GM12874 (cell line): ENCODE data around the gene CHEK2.

ENCODE experiments used
- TF ChIP-seq, protein P1 (sequence below): IDR thresholded peaks from 2 replicates; pipeline ENCODE4 v1.5.1; 2011; ENCODE audit warnings: low read depth, mild to moderate bottlenecking, control low read depth, low read length, moderate library complexity; ENCODE audit not compliant: insufficient read depth

CHEK2 gene

DNA sequence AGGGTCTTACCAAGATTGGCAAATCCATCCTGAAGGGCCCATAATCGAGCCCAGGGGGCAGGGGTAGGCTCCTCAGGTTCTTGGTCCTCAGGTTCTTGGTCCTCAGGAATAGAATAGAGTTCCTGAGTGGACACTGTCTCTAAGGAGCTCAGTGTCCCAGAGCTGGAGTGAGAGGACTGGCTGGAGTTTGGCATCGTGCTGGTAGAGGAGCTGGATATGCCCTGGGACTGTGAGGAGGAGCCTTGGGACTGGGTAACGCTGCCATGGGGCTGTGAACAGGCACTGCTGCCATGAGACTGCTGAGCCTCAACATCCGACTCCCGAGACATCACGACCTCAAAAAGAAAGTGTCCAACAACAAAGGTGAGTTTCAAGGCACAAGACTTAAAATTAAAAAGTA, 7.2 kb downstream of the CHEK2 start:
- TF ChIP-seq, protein P1, sequence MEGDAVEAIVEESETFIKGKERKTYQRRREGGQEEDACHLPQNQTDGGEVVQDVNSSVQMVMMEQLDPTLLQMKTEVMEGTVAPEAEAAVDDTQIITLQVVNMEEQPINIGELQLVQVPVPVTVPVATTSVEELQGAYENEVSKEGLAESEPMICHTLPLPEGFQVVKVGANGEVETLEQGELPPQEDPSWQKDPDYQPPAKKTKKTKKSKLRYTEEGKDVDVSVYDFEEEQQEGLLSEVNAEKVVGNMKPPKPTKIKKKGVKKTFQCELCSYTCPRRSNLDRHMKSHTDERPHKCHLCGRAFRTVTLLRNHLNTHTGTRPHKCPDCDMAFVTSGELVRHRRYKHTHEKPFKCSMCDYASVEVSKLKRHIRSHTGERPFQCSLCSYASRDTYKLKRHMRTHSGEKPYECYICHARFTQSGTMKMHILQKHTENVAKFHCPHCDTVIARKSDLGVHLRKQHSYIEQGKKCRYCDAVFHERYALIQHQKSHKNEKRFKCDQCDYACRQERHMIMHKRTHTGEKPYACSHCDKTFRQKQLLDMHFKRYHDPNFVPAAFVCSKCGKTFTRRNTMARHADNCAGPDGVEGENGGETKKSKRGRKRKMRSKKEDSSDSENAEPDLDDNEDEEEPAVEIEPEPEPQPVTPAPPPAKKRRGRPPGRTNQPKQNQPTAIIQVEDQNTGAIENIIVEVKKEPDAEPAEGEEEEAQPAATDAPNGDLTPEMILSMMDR: no peak

DNA sequence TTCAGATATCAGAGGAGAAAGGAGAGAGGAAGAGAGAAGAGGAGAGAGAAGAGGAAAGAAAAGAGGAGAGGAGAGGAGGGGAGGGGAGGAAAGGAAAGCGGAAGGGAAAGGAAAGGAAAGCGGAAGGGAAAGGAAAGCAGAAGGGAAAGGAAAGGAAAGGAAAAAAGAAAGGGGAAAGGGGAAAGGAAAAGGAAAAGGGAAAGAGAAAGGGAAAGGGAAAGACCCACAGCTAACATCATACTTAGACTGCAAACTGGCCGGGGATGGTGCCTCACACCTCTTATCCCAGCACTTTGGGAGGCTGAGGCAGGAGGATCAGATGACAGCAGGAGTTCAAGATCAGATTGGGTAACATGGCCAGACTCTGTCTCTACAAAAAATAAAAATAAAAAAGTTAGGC, 11.4 kb downstream of the CHEK2 start:
- TF ChIP-seq, protein P1: no peak

DNA sequence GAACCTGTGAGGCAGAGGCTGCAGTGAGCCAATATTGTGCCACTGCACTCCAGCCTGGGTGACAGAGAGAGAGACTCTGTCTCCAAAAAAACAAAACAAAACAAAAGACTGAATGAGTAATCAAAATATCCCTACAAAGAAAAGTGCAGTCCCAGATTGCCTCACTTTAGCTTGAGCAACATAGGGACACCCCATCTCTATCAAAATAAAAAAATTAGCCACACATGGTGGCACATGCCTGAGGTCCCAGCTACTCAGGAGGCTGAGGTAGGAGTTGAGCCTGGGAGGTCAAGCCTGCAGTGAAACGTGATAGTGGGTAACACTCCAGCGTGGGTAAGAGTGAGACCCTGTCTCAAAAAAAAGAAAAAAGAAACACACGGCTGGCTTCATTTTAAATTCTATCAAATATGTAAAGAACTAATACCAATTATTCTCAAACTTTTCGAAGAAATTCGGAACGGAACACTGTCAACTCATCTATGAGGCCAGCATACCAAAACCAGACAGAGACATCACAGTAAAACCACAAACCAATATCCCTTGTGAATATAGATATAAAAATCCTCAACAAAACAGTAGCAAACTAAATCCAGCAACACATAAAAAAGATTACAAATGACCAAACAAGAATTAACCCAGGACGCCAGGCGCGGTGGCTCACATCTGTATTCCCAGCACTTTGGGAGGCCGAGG, 12.9 kb downstream of the CHEK2 start:
- TF ChIP-seq, protein P1: no peak

DNA sequence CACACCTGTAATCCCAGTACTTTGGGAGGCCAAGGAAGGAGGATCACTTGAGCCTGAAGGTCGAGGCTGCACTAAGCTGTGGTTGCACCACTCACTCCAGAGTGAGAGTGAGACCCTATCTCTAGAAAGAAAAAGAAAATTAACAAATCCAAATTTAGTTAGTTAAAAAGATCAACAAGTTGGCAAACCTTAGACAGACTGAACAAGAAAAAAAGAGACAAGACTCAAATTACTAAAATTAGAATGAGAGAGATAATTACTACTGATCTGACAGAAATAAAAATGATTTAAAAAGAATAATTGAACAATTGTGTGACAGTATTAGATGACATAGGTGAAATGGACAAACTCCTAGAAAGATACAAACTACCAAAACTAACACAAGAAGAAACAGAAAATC, 13.6 kb downstream of the CHEK2 start:
- TF ChIP-seq, protein P1: no peak

DNA sequence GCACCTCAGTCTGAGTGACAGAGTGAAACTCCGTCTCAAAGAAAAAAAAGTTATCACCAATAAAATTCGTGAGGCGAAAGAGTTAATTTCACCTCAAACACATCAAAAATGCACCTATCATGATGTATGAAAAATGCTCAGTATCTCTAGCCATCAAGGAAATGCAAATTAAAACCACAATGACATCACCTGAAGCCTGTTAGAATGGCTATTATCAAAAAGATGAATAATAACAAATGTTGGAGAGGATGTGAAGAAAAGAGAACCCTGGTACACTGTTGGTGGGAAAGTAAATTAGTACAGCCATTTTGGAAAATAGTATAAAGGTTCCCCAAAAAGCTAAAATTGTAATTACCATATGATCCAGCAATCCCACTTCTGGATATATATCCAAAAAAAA, 23.6 kb downstream of the CHEK2 start:
- TF ChIP-seq, protein P1: no peak

DNA sequence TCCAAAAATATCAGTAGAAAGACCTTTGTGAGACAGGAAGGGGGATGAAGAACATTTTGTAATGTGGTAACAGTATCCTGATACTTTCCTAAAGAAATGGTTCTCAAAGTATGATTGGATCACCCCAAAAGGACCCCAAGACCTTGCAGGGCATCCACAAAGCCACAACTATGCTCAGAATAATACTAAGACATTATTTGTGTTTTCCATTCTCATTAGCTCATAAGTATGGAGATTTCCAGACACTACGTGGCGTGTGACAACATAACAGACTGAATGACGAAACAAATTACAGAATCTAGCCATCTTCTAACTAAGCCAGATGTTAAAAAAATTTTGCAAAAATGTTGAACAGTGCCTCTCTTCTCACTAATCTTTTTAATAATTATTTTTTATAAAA, 24.9 kb downstream of the CHEK2 start:
- TF ChIP-seq, protein P1: no peak

DNA sequence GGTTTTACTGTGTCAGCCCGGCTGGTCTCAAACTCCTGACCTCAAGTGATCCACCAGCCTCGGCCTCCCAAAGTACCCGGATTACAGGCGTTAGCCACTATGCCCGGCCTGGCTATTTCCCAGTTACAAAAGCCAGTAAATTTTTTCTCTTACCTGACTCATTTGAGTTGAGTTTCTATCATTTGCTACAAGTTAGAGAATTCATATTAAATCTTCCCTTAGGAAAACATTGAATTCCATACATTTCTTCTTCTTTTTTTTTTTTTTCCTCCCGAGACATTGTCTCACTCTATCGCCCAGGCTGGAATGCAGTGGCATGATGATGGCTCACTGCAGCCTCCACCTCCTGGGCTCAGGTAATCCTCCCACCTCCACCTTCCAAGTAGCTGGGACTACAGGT, 26.0 kb downstream of the CHEK2 start:
- TF ChIP-seq, protein P1: no peak
